ENCODE results near the gene KCNAB1. TPM values are rescaled to one million over a fixed set of nuclear protein-coding genes. Genes with fewer than 3 reads are reported as not detected.

Gene KCNAB1
- total and polyA plus RNA-seq, 2 of the 8 experiments (the other 6 are each of a cell fraction or from before 2014, with no cell fraction given) = 0.51 to 2.3 TPM

DNA sequence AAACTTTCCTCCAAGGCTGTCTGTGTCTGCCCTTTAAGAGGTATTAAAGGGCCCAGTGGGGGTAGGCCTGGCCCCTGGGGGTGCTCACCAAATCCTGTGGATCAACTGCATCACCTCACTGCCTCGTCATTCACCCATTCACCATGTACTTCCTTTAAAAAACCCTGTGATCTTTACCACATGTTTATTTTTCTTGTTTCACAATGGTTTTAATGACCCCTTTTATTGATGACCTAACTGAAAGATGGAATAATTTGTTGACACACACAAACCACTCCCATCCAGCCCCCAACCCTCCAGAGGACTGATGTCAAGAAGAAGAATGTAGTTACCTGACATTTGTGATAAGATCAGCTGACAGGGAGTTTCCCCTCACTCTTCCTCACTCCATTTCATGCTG lies 40.8 kb downstream of the KCNAB1 start:
- no peaks in the 10 kb centered on the region for H4K20me1 ChIP-seq (replicated peaks in 1 of 2; ENCODE audit: control insufficient read depth in 1 of 2, insufficient read depth in 2 of 2, low read length in 2 of 2)
- TF ChIP-seq PHF8 (conservative IDR thresholded peaks at IDR 0.05; ENCODE audit: low read depth, low read length) = no peak
- TF ChIP-seq ZNF274 (IDR thresholded peaks at IDR 0.05; ENCODE audit: borderline replicate concordance, extremely low read depth, low read length) = no peak
- no peak for TF ChIP-seq ATF3 (IDR thresholded peaks at IDR 0.05; ENCODE audit: insufficient read depth, low read depth, low read length)
- no peak for TF ChIP-seq GTF2F1 (IDR thresholded peaks at IDR 0.05; ENCODE audit: borderline replicate concordance, low read depth, low read length)
- no peak for TF ChIP-seq GABPA (IDR thresholded peaks at IDR 0.05; ENCODE audit: borderline replicate concordance, insufficient read depth, low read length)
- TF ChIP-seq ATF2 (IDR thresholded peaks at IDR 0.05; ENCODE audit: low read length) = no peak
- no peak for TF ChIP-seq CREB1 (IDR thresholded peaks at IDR 0.05)
- no peak for TF ChIP-seq NRF1 (IDR thresholded peaks at IDR 0.05; ENCODE audit: low read depth, low read length)
- H3K56ac ChIP-seq (replicated peaks; ENCODE audit: insufficient read length, low read depth, low read length) = no peak overlapping the region
- H3K79me1 ChIP-seq (ENCODE audit: low read depth, low read length) = no peaks in the 10 kb centered on the region
- H3K18ac ChIP-seq (ENCODE audit: extremely low read depth, low read length) = no peak overlapping the region
- FAIRE-seq = no peak
- DNase-seq (ENCODE audit: low read depth in 1 of 2, low spot score in 2 of 2) = no peak
- H2BK20ac ChIP-seq (ENCODE audit: low read length) = no peak overlapping the region
- no peak overlapping the region for H2AFZ ChIP-seq (ENCODE audit: low read length)
- H3K9ac ChIP-seq (replicated peaks in 1 of 4; ENCODE audit: extremely low read depth in 1 of 4, low read depth in 3 of 4, low read length in 3 of 4) = no peak overlapping the region
- no peaks in the 10 kb centered on the region for H3K79me2 ChIP-seq (ENCODE audit: control insufficient read depth in 1 of 2, insufficient read depth in 2 of 2, low read length in 2 of 2)
- H3K9me3 ChIP-seq (ENCODE audit: insufficient read depth in 2 of 2, low read depth in 1 of 2, low read length in 1 of 2) = no peaks in the 10 kb centered on the region
- ChIA-PET CTCF (ENCODE audit: partially characterized antibody) (interaction anchor here (0.7 to 2.4 kb wide), 6 partner anchors 9 to 289 kb away, joined by 3 to 12 read pairs (median 4); no protein-coding TSS in a partner anchor), POLR2A (ENCODE audit: partially characterized antibody) (no interaction called here)
- H2BK5ac ChIP-seq (ENCODE audit: low read depth, low read length) = no peak overlapping the region
- no peaks in the 10 kb centered on the region for H3K36me3 ChIP-seq (ENCODE audit: control insufficient read depth in 2 of 4, insufficient read depth in 4 of 4, low read length in 3 of 4)
- no peaks in the 10 kb centered on the region for H3K23me2 ChIP-seq (ENCODE audit: low read depth, low read length)
- H3K4me1 ChIP-seq (replicated peaks in 1 of 4; ENCODE audit: control insufficient read depth in 3 of 4, insufficient read depth in 4 of 4, low read length in 3 of 4) = no peaks in the 10 kb centered on the region
- H3K23ac ChIP-seq (ENCODE audit: insufficient read length) = no peak overlapping the region
- H3K14ac ChIP-seq (ENCODE audit: insufficient read length) = no peak overlapping the region
- H3K4me2 ChIP-seq (ENCODE audit: insufficient read depth in 1 of 2, low read depth in 2 of 2, low read length in 2 of 2) = no peak overlapping the region
- no peak overlapping the region for H4K91ac ChIP-seq (replicated peaks; ENCODE audit: insufficient read length, low read length)
- H4K8ac ChIP-seq (ENCODE audit: extremely low read depth, insufficient read depth, low read length) = no peak overlapping the region
- 81% methylated on average over 1 of the region's 1 CpG; no CpG with 5 or more reads in 1 of the 2 experiments for WGBS, 2 experiments (ENCODE audit: extremely low coverage in 1 of 2, insufficient coverage in 1 of 2, insufficient read length in 1 of 2, insufficient replicate concordance in 2 of 2, low coverage in 1 of 2, low lambda C conversion rate in 2 of 2, missing lambda C conversion rate in 1 of 2)
- no peak overlapping the region for H4K5ac ChIP-seq (ENCODE audit: insufficient read length, low read depth, low read length)
- no peak overlapping the region for H2BK15ac ChIP-seq (ENCODE audit: low read length)
- no peak overlapping the region for H2BK120ac ChIP-seq (replicated peaks; ENCODE audit: low read depth, low read length)
- no peak overlapping the region for H3K4ac ChIP-seq (replicated peaks; ENCODE audit: insufficient read length, low read depth, low read length)
- H2AK5ac ChIP-seq (ENCODE audit: low read depth, low read length) = no peak overlapping the region
- H3K4me3 ChIP-seq (ENCODE audit: extremely low read depth in 1 of 4, insufficient read depth in 2 of 4, low read depth in 3 of 4, low read length in 4 of 4) = no peak overlapping the region
- H2BK12ac ChIP-seq (ENCODE audit: low read depth, low read length) = no peak overlapping the region
- H3K27me3 ChIP-seq (replicated peaks in 1 of 4; ENCODE audit: control insufficient read depth in 3 of 4, extremely low read depth in 1 of 4, insufficient read depth in 3 of 4, low read length in 3 of 4) = no peaks in the 10 kb centered on the region
- no peak overlapping the region for H3K27ac ChIP-seq (ENCODE audit: low read depth, low read length)

All from H1 (cell line).